HG03103 (cell line): ENCODE measurements around the gene PAEP.
"Not testable (repeated sequence)": the region's sequence is repeated elsewhere in the genome, so short reads cannot be mapped to it uniquely, and the experiment has no call there.

Experiments used
- ATAC-seq: cut with Tn5 transposase; IDR thresholded peaks from one replicate; pipeline ENCODE4 v1.9.1; 2021; ENCODE audit warnings: low read depth; ENCODE audit not compliant: unreplicated experiment

Gene PAEP

GRCh38 chr9:135561391-135562234 is at the start of gene PAEP:
Gene PAEP (plus strand): TSS chr9:135561756.
- no peak for ATAC-seq

- ATAC-seq = no peak
Measured at GRCh38 chr9:135512241-135512603, 49.3 kb upstream of the PAEP start.

GRCh38 chr9:135512904-135513303 is 48.7 kb upstream of the PAEP start:
- no peak for ATAC-seq

- no peak for ATAC-seq
Measured at GRCh38 chr9:135513351-135513846, 48.2 kb upstream of the PAEP start.

DNA sequence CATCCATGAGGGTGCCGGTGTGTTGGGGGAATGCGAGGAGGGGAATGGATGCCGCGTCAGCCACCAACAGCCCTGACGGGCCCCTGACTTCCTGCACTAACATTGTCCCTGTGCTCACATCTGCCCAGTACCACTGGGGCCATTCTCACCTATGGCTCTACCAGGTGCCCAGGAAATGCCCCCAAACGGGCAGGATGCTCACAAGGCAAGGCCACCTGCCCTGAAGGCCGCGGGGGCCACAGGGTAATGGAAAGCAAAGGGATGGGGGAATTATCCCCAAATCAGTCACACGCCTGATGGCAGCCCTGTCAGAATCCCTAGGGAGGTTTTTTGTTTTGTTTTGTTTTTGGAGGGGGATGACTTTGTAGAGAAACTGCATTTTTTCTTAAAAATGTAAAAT is 47.6 kb upstream of the PAEP start:
- not testable (repeated sequence) for ATAC-seq

- no peak for ATAC-seq
Measured at GRCh38 chr9:135514342-135515082, 47.0 kb upstream of the PAEP start.

DNA sequence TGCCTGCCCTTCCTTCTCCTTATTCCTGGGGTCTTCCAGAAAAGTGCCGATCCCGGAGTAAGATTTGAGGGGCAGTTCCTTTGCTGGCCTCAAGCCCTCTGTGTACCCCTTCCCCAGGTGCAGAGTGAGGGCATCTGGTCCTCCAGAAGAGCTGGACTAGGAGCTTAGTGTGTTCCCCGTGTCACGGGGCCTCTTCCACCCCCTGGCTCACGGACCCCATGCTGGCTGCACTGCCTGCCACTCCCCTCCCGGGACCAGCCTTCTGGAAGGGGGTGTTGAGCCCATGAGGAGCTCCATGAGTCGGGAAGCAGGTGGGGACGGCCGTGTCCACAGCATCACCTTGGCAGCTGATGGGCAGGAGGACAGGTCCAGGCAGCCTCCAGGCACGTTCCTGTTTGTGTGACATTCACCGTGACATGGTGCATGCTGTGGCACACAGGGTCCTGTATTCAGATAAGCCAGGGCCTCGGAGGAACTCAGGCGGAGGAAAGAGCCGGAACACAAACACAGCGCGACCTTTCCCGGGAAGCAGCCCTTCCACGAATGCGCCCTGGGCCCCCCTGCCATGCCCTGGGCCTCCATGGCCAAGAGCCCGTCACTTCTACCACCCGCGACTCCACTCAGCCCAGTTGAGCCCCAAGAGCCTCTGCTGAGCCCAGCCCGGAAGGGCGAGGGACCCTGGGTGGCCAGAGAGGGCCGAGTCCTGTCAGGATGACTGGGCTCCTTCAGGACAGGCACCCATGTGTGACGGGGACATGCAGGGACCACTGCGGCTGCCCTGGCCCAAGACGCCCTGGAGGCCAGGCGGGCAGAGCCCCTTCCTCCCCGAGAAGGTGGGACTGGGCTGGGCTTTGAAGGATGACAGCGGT is 46.2 kb upstream of the PAEP start:
- ATAC-seq = no peak

GRCh38 chr9:135516132-135516860 is 45.3 kb upstream of the PAEP start:
- no peak for ATAC-seq

DNA sequence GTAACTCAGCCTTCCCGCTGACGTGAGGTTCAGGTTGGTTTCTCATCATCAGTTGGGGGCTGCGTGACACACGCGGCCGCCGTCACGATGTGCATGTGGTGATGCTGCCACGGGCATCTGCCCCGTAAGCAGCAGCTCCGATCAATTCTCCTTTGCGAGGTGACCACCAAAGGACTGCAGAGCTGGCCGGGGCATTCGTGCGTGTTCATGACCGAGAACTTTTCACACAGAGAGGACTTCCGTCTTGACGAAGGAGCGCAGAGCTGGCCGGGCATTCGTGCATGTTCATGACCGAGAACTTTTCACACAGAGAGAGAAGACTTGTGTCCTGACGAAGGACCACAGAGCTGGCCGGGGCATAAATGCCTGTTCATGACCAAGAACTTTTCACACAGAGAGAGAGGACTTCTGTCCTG is 44.1 kb upstream of the PAEP start:
- no peak for ATAC-seq

DNA sequence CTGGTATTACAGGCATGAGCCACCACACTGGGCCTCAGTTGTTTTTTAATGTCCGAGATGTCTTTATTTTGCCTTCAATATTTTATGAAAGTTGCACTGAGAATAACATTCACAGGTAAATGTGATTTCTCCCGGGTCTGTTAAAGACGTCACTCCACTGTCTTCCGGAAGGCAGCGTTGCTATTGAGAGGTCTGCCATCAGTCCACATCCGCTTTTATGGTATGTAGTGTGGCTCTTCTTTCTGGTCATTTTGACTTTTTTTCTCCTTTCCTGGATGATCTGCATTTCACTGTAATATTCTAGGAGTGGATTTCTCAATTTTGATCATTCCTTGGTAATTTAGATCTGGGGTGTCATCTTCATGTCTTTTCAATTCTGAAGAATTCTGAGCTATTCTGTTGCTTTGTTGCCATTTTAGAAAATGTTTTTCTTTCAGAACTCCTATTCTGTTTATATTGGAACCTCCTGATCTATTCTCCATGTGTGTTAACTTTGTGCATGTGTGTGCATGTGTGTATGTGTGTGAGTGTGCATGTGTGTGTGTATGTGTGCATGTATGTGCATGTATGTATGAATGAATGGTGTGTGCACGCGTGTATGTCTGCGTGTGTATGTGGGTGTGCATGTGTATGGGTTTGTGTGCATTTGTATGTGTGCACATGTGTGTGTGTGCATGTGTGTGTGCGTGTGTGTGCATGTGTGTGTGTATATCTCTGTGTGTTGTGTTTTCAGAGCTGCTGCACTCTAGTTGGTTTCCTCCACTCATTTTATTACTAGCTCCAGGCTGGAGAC is 42.2 kb upstream of the PAEP start:
- ATAC-seq = no peak

DNA sequence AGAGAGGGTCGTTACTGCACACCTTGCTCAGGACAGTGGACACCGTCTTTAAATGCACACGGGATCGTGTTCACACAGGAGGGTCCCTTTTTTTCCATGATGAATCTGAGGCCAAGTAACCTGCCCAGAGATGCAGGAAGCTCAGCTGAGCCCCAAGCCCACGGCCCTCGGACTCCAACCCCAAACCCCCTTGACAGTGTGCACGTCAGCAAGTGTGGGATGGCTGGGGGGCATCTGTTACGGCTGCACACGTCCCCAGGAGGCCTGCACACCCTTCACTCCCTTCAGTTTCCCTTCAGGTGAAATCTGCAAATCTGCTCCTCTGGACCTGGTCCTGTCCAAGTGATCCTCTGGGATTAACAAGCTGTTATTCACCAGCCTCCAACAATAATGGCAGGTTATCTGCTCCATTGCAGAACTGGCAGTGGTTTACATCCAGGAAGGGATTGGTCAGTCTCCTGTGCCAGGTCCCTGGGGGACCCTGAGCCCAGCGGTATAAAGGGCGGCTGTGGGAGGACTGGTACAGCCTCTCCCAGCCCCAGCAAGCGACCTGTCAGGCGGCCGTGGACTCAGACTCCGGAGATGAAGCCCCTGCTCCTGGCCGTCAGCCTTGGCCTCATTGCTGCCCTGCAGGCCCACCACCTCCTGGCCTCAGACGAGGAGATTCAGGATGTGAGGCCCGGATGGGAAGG is 40.5 kb upstream of the PAEP start, which contains the start of gene LCN1:
TSS of gene LCN1 (plus strand) at position 525 of the 692 bp plus-strand sequence. CDS start at position 583, 58 bp downstream.
- no peak for ATAC-seq

GRCh38 chr9:135521608-135522095 is 39.9 kb upstream of the PAEP start:
- no peak for ATAC-seq

- ATAC-seq = no peak
Measured at GRCh38 chr9:135522137-135522877, 39.2 kb upstream of the PAEP start.

DNA sequence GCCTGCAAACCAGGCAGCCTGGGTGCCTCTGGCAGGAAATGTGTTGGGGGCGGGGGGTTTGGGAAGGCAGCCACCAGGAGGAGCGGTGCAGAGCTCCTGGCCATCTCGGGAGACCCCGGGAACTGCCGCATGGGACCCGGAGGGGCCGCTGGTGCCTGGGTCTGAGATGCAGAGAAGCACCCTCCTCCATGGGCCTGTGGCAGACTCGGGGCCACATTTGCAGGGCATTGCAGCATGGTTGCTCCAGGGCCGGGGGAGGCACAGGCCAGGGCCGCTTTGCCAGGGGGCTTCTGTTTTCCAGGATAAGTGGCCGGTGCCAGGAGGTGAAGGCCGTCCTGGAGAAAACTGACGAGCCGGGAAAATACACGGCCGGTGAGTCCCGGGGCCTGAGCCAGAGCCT is 38.6 kb upstream of the PAEP start:
- ATAC-seq = no peak

DNA sequence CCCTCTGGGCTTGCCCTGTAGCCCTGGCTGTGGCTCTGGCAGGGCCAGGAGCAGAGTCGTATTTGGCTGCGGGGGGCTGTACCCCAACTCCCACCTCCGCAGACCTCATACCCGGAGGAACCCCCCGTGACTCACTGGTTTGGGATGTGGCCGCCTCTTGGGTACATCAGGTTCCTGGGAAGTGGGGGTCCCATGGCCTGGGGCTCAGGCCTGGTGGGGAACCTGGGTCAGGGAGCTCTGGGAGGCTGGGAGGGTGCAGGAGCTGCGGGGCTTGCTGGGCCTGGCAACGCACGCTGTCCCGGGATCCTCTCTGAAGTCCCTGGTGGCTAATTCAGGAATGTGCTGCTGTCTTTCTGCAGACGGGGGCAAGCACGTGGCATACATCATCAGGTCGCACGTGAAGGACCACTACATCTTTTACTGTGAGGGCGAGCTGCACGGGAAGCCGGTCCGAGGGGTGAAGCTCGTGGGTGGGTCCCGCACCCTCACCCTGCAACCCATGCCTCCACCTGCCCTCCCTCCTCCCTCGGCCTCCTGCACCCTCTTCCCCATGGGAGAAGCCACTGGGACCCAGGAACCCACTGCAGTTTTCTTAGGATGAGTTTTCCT is 37.9 kb upstream of the PAEP start:
- ATAC-seq = no peak

GRCh38 chr9:135524130-135524861 is 37.3 kb upstream of the PAEP start:
- ATAC-seq = no peak
